Right cardiac atrium (tissue), 5 donors: ENCODE data around the gene BDP1. TPM values are rescaled to one million over a fixed set of nuclear protein-coding genes. Genes with fewer than 3 reads are reported as not detected.
A peak's percentile ranks its signal among the peaks of the same experiment; 100 is the strongest.
"Not testable (repeated sequence)": the region's sequence is repeated elsewhere in the genome, so short reads cannot be mapped to it uniquely, and the experiment has no call there.

Experiments used
- ATAC-seq, 2 donors: fragments of 200-7000 bp; cut with Tn5 transposase; one replicate each; pipeline versions ENCODE4 v1.8.0 to v1.9.1; 2020; ENCODE audit warnings: moderate library complexity in 2 of 2, mild to moderate bottlenecking in 1 of 2
- DNase-seq, 3 donors: peaks; one replicate each; pipeline ENCODE4 v3.0.0-alpha.2; 2020
- H3K27ac ChIP-seq: one replicate; pipeline ENCODE4 v1.5.1; 2013; ENCODE audit warnings: mild to moderate bottlenecking, low read length, control low read depth, moderate library complexity
- H3K27me3 ChIP-seq: one replicate; pipeline ENCODE4 v1.6.1; 2013; ENCODE audit not compliant: control insufficient read depth, insufficient read depth
- H3K4me1 ChIP-seq: one replicate; pipeline ENCODE4 v1.6.1; 2013; ENCODE audit warnings: low read length; ENCODE audit not compliant: control insufficient read depth, insufficient read depth
- H3K4me3 ChIP-seq: one replicate; pipeline ENCODE4 v1.5.1; 2013; ENCODE audit warnings: low read length, control low read depth
- H3K9me3 ChIP-seq: one replicate; pipeline ENCODE4 v1.6.1; 2013; ENCODE audit warnings: low read length; ENCODE audit not compliant: control insufficient read depth
- WGBS: extraction: QIAGEN DNeasy Blood & Tissue Kit; methylation state at CpG from one replicate; pipeline ENCODE4 v1.1.7; 2013; 5-methylcytosine and 5-hydroxymethylcytosine counted together
- intact Hi-C, 4 donors: fragments of 100-400 bp; cut with DNase I; formaldehyde crosslinking; loops; one replicate each; pipeline versions ENCODE4 v1.11.0 to v1.14.0; 2022 to 2023
- polyA plus RNA-seq: library from polyadenylated mRNA; stranded (reverse); fragments of 200-250 nt; gene quantifications from one replicate; pipeline ENCODE4 v1.2.3, GENCODE V29; 2013
- total RNA-seq, 4 donors: library from RNA; stranded (reverse); fragmentation: NEBNext Ultra II Directional; extraction: Animal tissue kit (Norgen Biotek cat#: 25700); gene quantifications; one replicate each; pipeline ENCODE4 v1.2.1, GENCODE V29; 2021
- donor health status: healthy with polysubstance abuse.
- donor health status: DM: no; HTN: yes; CAD: no.
- donor health status: DM: no; HTN: no; CAD: no.
- donor health status: DM: no; HTN: yes; CAD: no; lungs with severe emphysema.
- donor health status: DM: yes; HTN: yes; CAD: no.

BDP1 gene
- total and polyA plus RNA-seq, 5 donors, result 9.2 to 18.0 (median 15.0) TPM

GRCh38 chr5:71471193-71471592, 15.7 kb downstream of the BDP1 start:
- ATAC-seq (no peak), DNase-seq (no peak)
- intact Hi-C loops, result no loop called here
- Histone ChIP-seq H3K27ac (no peak overlapping the region), H3K4me3 (no peak overlapping the region), H3K9me3 (no peaks in the 10 kb centered on the region), H3K27me3 (no peaks in the 10 kb centered on the region), H3K4me1 (no peaks in the 10 kb centered on the region)
- 89% methylated on average over 9 of the region's 9 CpGs for WGBS

- ATAC-seq (no peak), DNase-seq (no peak)
- Histone ChIP-seq H3K4me1 (no peaks in the 10 kb centered on the region), H3K27me3 (no peaks in the 10 kb centered on the region), H3K4me3 (no peak overlapping the region), H3K27ac (no peak overlapping the region), H3K9me3 (no peaks in the 10 kb centered on the region)
- intact Hi-C loops, result no loop called here
- WGBS, result 72% methylated on average over 3 of the region's 3 CpGs
Measured at GRCh38 chr5:71475788-71476384, 20.4 kb downstream of the BDP1 start.

GRCh38 chr5:71481441-71481840, 26.0 kb downstream of the BDP1 start:
- H3K4me3 ChIP-seq, result no peak overlapping the region
- ATAC-seq, result no peak
- no peaks in the 10 kb centered on the region for H3K9me3 ChIP-seq
- peaks cover 4% of the 10 kb centered on the region for H3K4me1 ChIP-seq
- H3K27me3 ChIP-seq, result no peaks in the 10 kb centered on the region
- DNase-seq, result no peak
- intact Hi-C loops, result no loop called here
- H3K27ac ChIP-seq, result no peak overlapping the region

- no peak overlapping the region for H3K4me3 ChIP-seq
- H3K27me3 ChIP-seq, result no peaks in the 10 kb centered on the region
- intact Hi-C loops, result no loop called here
- H3K4me1 ChIP-seq, result peaks cover 4% of the 10 kb centered on the region
- ATAC-seq, result peak; percentile 19 to 55
- no peak overlapping the region for H3K27ac ChIP-seq
- no peaks in the 10 kb centered on the region for H3K9me3 ChIP-seq
- DNase-seq, result no peak
- 49% methylated on average over 2 of the region's 2 CpGs for WGBS
Measured at GRCh38 chr5:71482132-71482531, 26.7 kb downstream of the BDP1 start.

- no peak overlapping the region for H3K27ac ChIP-seq
- no peak for ATAC-seq
- DNase-seq, result no peak
- H3K4me1 ChIP-seq, result peaks cover 4% of the 10 kb centered on the region
- no peaks in the 10 kb centered on the region for H3K27me3 ChIP-seq
- no peak overlapping the region for H3K4me3 ChIP-seq
- no peaks in the 10 kb centered on the region for H3K9me3 ChIP-seq
- intact Hi-C loops, result no loop called here
- 97% methylated on average over 2 of the region's 2 CpGs for WGBS
Measured at GRCh38 chr5:71483355-71483754, 27.9 kb downstream of the BDP1 start.

GRCh38 chr5:71492817-71493615, 37.6 kb downstream of the BDP1 start:
- Histone ChIP-seq H3K9me3 (no peaks in the 10 kb centered on the region), H3K27me3 (no peaks in the 10 kb centered on the region), H3K27ac (no peak overlapping the region), H3K4me1 (no peaks in the 10 kb centered on the region), H3K4me3 (no peak overlapping the region)
- DNase-seq, result no peak
- no peak for ATAC-seq
- WGBS, result 85% methylated on average over 5 of the region's 5 CpGs
- intact Hi-C loops, result no loop called here

GRCh38 chr5:71494202-71494601, 38.8 kb downstream of the BDP1 start:
- H3K9me3 ChIP-seq, ATAC-seq, H3K4me1 ChIP-seq, H3K4me3 ChIP-seq, H3K27me3 ChIP-seq, H3K27ac ChIP-seq, DNase-seq, intact Hi-C loops: not testable (repeated sequence)
- WGBS, result 88% methylated on average over 4 of the region's 4 CpGs

- WGBS, result 94% methylated on average over 9 of the region's 9 CpGs
- H3K4me3 ChIP-seq, intact Hi-C loops, H3K27ac ChIP-seq, H3K9me3 ChIP-seq, DNase-seq, H3K27me3 ChIP-seq, ATAC-seq, H3K4me1 ChIP-seq: not testable (repeated sequence)
Measured at GRCh38 chr5:71498756-71499155, 43.3 kb downstream of the BDP1 start.

GRCh38 chr5:71503536-71503935, 48.1 kb downstream of the BDP1 start:
- intact Hi-C loops, result loop anchor here in 1 of 4 donors (10.0 kb wide), 1 partner anchor 51 kb away; no protein-coding TSS in a partner anchor
- Histone ChIP-seq H3K27ac (no peak overlapping the region), H3K4me1 (no peaks in the 10 kb centered on the region), H3K27me3 (no peaks in the 10 kb centered on the region), H3K9me3 (no peaks in the 10 kb centered on the region), H3K4me3 (no peak overlapping the region)
- WGBS, result 96% methylated on average over 2 of the region's 2 CpGs
- no peak for ATAC-seq
- no peak for DNase-seq

GRCh38 chr5:71522151-71522550, 66.7 kb downstream of the BDP1 start:
- H3K4me1 ChIP-seq, result no peaks in the 10 kb centered on the region
- no peak for ATAC-seq
- no peaks in the 10 kb centered on the region for H3K27me3 ChIP-seq
- no peak overlapping the region for H3K4me3 ChIP-seq
- WGBS, result 70% methylated on average over 1 of the region's 1 CpG
- intact Hi-C loops, result no loop called here
- no peak overlapping the region for H3K27ac ChIP-seq
- no peaks in the 10 kb centered on the region for H3K9me3 ChIP-seq
- no peak for DNase-seq

GRCh38 chr5:71525611-71526010, 70.2 kb downstream of the BDP1 start:
- 96% methylated on average over 18 of the region's 26 CpGs for WGBS
- DNase-seq, result peak in 1 of 3 donors; percentile 50
- ATAC-seq, H3K4me3 ChIP-seq, H3K27me3 ChIP-seq, H3K27ac ChIP-seq, H3K4me1 ChIP-seq, intact Hi-C loops, H3K9me3 ChIP-seq: not testable (repeated sequence)
